ENCODE data around the gene MRPL24. TPM values are rescaled to one million over a fixed set of nuclear protein-coding genes. Genes with fewer than 3 reads are reported as not detected.

Gene MRPL24
- total RNA-seq, 1 donor from 2014 or later, result 17.0 TPM

- peaks cover 2 to 4% of the 10 kb centered on the region in 2 donors for H3K4me1 ChIP-seq
- intact Hi-C loops (cut with DNase I), result loop anchor here (10.0 kb wide), 1 partner anchor 200 kb away; the partner anchor contains the start of gene PEAR1
- DNase-seq (ENCODE audit: low spot score in 2 of 2), result no peak
- TF ChIP-seq CTCF (IDR thresholded peaks at IDR 0.05), result no peak
- no peaks in the 10 kb centered on the region for H3K36me3 ChIP-seq
- H3K27ac ChIP-seq, result no peak overlapping the region
- no peaks in the 10 kb centered on the region for H3K9me3 ChIP-seq
- no peak overlapping the region for H3K4me3 ChIP-seq
- peaks cover 8% of the 10 kb centered on the region for H3K27me3 ChIP-seq
Measured at GRCh38 chr1:156694690-156694962, 46.3 kb downstream of the MRPL24 start.

DNA sequence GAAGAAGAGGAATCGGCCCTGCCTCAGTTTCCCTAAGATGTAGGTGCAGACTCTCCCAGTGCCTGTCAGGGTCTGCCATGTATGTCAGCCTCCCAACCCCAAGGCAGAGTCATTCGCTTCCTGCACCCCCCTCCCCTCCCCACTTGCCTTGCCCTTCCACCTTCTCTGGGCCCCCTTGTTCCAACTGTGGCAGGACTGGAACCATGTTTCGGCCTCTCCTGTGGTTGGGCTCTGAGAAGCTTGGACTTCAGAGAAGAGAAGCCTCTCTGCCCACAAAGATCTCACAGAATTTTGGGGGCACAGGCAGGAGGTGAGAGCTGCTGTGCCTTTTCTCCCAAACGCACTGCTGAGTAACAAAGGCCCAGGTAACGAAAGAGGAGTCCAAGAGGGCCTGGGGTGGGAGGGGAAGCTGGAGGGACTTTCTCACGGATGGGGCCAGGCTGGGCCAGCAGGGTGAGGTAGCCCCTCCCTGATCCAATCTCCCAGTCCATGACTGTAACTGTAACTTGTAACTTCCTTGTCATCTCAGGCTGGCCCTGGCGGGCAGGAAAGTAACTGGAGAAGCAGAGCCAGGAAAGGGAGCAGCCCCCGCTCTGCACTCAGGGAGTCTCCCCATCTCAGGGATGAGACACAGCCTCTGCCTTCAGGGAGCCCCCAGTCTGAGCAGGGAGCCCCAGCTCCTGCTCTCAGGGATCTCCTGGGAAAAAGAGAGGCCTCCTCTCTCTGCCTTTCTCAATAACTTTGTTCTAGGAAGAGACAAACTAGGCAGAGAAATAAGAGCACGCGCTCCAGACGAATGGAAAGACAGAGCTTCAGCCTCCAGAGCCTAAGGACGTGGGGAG, 46.8 kb downstream of the MRPL24 start:
- Histone ChIP-seq H3K27me3 (peaks cover 8% of the 10 kb centered on the region), H3K27ac (no peak overlapping the region), H3K4me3 (no peak overlapping the region), H3K36me3 (no peaks in the 10 kb centered on the region), H3K4me1 (peaks cover 3 to 8% of the 10 kb centered on the region in 2 donors), H3K9me3 (no peaks in the 10 kb centered on the region)
- intact Hi-C loops (cut with DNase I), result loop anchor here (10.0 kb wide), 1 partner anchor 201 kb away; the partner anchor contains the start of gene PEAR1
- no peak for TF ChIP-seq CTCF (IDR thresholded peaks at IDR 0.05)
- no peak for DNase-seq (ENCODE audit: low spot score in 2 of 2)

- Histone ChIP-seq H3K27ac (no peak overlapping the region), H3K27me3 (peaks cover 8% of the 10 kb centered on the region), H3K9me3 (no peaks in the 10 kb centered on the region), H3K4me1 (peaks cover 3 to 8% of the 10 kb centered on the region in 2 donors), H3K4me3 (no peak overlapping the region), H3K36me3 (no peaks in the 10 kb centered on the region)
- intact Hi-C loops (cut with DNase I), result loop anchor here (10.0 kb wide), 1 partner anchor 202 kb away; the partner anchor contains the start of gene PEAR1
- TF ChIP-seq CTCF (IDR thresholded peaks at IDR 0.05), result no peak
- DNase-seq (ENCODE audit: low spot score in 2 of 2), result no peak
Measured at GRCh38 chr1:156692925-156693847, 47.7 kb downstream of the MRPL24 start.

DNA sequence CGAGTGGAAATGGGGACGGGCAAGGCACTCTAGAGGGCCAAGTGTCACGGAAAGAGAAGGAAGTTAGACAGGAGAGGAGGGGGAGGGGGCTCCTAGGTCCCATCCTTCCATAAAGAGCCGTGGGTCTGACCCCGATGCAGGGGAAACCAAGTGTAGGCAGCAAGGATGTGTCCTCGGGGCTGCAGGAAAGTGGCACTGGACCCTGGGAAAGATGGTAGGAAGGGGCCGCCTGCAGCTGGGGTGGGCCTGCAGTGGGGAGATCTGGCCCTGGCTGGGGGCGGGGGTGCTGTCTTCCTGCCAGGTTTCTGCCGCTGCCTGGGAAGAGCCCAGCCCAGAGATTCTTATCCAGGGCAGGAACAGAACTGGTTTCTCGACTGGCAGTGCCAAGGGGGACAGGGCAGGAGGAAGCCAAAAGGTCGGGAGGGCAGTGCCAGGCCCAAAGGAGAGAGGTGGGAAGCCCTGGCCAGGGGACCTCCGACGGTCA, 48.4 kb downstream of the MRPL24 start:
- TF ChIP-seq CTCF (IDR thresholded peaks at IDR 0.05), result no peak
- no peak overlapping the region for H3K27ac ChIP-seq
- no peak overlapping the region for H3K4me3 ChIP-seq
- H3K36me3 ChIP-seq, result no peaks in the 10 kb centered on the region
- no peaks in the 10 kb centered on the region for H3K9me3 ChIP-seq
- intact Hi-C loops (cut with DNase I), result loop anchor here (10.0 kb wide), 1 partner anchor 202 kb away; the partner anchor contains the start of gene PEAR1
- H3K4me1 ChIP-seq, result peaks cover 3 to 8% of the 10 kb centered on the region in 2 donors
- H3K27me3 ChIP-seq, result peaks cover 8% of the 10 kb centered on the region
- DNase-seq (ENCODE audit: low spot score in 2 of 2), result no peak

- H3K4me1 ChIP-seq, result peaks cover 3 to 8% of the 10 kb centered on the region in 2 donors
- no peaks in the 10 kb centered on the region for H3K9me3 ChIP-seq
- no peaks in the 10 kb centered on the region for H3K36me3 ChIP-seq
- DNase-seq (ENCODE audit: low spot score in 2 of 2), result no peak
- intact Hi-C loops (cut with DNase I), result loop anchor here (10.0 kb wide), 1 partner anchor 203 kb away; the partner anchor contains the start of gene PEAR1
- no peak for TF ChIP-seq CTCF (IDR thresholded peaks at IDR 0.05)
- peaks cover 8% of the 10 kb centered on the region for H3K27me3 ChIP-seq
- H3K27ac ChIP-seq, result no peak overlapping the region
- H3K4me3 ChIP-seq, result no peak overlapping the region
Measured at GRCh38 chr1:156691665-156692440, 49.0 kb downstream of the MRPL24 start.

Data from ascending aorta (tissue), 2 donors.